Measurements from ENCODE around the gene SCO2. TPM values are rescaled to one million over a fixed set of nuclear protein-coding genes. Genes with fewer than 3 reads are reported as not detected.
A peak's percentile ranks its signal among the peaks of the same experiment; 100 is the strongest.

The SCO2 gene
- total and polyA plus RNA-seq, 2 of the 13 experiments (the other 11 are each of a cell fraction or from before 2014, with no cell fraction given) = 0.32 to 3.7 TPM

DNA sequence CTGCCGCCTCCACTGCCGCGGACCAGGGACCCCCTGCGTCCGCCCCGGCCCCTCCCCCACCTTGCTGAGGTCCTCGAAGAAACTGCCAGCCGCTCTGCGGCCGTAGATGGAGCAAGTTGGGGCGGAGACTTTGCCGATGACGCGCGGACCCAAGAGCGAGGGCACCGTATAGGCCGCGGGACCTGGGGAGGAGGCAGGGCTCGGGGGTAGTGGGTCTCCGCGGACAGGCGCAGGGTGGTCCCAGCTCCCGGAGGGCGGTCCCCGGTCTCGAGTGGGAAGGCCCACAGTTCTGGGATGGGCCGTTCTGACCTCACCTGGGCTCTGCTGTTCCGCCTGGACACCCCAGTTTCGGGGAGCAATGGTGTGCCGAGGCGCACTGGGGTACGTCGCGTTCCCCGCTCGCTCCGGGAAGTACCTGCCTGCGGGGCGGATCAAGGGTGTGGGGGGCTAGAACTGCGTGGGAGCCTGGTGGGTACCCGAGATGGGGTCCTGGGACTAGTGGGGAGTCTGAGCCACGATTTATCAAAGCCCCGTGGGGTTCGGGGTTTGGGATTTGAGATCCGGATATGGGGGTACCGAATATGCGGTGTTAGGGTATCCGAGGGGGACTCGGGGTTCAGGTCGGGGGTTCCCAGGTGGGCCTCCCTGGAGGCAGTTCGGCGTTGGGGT lies 5.6 kb upstream of the SCO2 start (continued):
- TF ChIP-seq RBFOX2 (IDR thresholded peaks at IDR 0.05; ENCODE audit: low read depth, low read length) (peak; percentile 22; the same call in 1 of the 2 replicates), BRF2 (CRISPR knock-in tag; IDR thresholded peaks at IDR 0.05) (no peak; the same call in 1 of the 2 replicates), ZNF549 (CRISPR knock-in tag; IDR thresholded peaks at IDR 0.05) (no peak), PHF21A (CRISPR knock-in tag; IDR thresholded peaks at IDR 0.05) (no peak), SCMH1 (CRISPR knock-in tag; IDR thresholded peaks at IDR 0.05; ENCODE audit: borderline replicate concordance) (no peak), ZNF850 (CRISPR knock-in tag; conservative IDR thresholded peaks at IDR 0.05) (no peak), SP5 (CRISPR knock-in tag; IDR thresholded peaks at IDR 0.05; ENCODE audit: borderline replicate concordance, low read depth) (peak; percentile 54; the same call in 1 of the 2 replicates), ZNF337 (CRISPR knock-in tag; IDR thresholded peaks at IDR 0.05; ENCODE audit: borderline replicate concordance, low read depth) (no peak), ZMYM3 (CRISPR knock-in tag; IDR thresholded peaks at IDR 0.05) (no peak), DNMT3B (CRISPR knock-in tag; conservative IDR thresholded peaks at IDR 0.05) (no peak), IRF2 (CRISPR knock-in tag; IDR thresholded peaks at IDR 0.05) (0 out of 2 replicates have a peak, but pooled peaks have one; percentile 10), ZBTB38 (CRISPR knock-in tag; IDR thresholded peaks at IDR 0.05) (no peak; the same call in 1 of the 2 replicates), POGZ (CRISPR knock-in tag; IDR thresholded peaks at IDR 0.05) (no peak), CTCF (CRISPR knock-in tag; IDR thresholded peaks at IDR 0.05) (no peak), HDAC2 (CRISPR knock-in tag; IDR thresholded peaks at IDR 0.05) (no peak), ZMAT3 (CRISPR knock-in tag; conservative IDR thresholded peaks at IDR 0.05) (no peak), ZNF225 (CRISPR knock-in tag; IDR thresholded peaks at IDR 0.05) (no peak)
- TF ChIP-seq, protein P1, sequence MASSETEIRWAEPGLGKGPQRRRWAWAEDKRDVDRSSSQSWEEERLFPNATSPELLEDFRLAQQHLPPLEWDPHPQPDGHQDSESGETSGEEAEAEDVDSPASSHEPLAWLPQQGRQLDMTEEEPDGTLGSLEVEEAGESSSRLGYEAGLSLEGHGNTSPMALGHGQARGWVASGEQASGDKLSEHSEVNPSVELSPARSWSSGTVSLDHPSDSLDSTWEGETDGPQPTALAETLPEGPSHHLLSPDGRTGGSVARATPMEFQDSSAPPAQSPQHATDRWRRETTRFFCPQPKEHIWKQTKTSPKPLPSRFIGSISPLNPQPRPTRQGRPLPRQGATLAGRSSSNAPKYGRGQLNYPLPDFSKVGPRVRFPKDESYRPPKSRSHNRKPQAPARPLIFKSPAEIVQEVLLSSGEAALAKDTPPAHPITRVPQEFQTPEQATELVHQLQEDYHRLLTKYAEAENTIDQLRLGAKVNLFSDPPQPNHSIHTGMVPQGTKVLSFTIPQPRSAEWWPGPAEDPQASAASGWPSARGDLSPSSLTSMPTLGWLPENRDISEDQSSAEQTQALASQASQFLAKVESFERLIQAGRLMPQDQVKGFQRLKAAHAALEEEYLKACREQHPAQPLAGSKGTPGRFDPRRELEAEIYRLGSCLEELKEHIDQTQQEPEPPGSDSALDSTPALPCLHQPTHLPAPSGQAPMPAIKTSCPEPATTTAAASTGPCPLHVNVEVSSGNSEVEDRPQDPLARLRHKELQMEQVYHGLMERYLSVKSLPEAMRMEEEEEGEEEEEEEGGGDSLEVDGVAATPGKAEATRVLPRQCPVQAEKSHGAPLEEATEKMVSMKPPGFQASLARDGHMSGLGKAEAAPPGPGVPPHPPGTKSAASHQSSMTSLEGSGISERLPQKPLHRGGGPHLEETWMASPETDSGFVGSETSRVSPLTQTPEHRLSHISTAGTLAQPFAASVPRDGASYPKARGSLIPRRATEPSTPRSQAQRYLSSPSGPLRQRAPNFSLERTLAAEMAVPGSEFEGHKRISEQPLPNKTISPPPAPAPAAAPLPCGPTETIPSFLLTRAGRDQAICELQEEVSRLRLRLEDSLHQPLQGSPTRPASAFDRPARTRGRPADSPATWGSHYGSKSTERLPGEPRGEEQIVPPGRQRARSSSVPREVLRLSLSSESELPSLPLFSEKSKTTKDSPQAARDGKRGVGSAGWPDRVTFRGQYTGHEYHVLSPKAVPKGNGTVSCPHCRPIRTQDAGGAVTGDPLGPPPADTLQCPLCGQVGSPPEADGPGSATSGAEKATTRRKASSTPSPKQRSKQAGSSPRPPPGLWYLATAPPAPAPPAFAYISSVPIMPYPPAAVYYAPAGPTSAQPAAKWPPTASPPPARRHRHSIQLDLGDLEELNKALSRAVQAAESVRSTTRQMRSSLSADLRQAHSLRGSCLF (CRISPR knock-in tag; IDR thresholded peaks at IDR 0.05; ENCODE audit: borderline replicate concordance) = no peak
- TF ChIP-seq, protein P2, sequence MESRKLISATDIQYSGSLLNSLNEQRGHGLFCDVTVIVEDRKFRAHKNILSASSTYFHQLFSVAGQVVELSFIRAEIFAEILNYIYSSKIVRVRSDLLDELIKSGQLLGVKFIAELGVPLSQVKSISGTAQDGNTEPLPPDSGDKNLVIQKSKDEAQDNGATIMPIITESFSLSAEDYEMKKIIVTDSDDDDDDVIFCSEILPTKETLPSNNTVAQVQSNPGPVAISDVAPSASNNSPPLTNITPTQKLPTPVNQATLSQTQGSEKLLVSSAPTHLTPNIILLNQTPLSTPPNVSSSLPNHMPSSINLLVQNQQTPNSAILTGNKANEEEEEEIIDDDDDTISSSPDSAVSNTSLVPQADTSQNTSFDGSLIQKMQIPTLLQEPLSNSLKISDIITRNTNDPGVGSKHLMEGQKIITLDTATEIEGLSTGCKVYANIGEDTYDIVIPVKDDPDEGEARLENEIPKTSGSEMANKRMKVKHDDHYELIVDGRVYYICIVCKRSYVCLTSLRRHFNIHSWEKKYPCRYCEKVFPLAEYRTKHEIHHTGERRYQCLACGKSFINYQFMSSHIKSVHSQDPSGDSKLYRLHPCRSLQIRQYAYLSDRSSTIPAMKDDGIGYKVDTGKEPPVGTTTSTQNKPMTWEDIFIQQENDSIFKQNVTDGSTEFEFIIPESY (CRISPR knock-in tag; IDR thresholded peaks at IDR 0.05) = no peak

All from HepG2 (cell line).